GM19463 (cell line): ENCODE measurements around the gene TMEM236.

Experiments used
- ATAC-seq: cut with Tn5 transposase; IDR thresholded peaks from one replicate; pipeline ENCODE4 v1.9.1; 2021; ENCODE audit warnings: mild to moderate bottlenecking, moderate library complexity; ENCODE audit not compliant: unreplicated experiment

Gene TMEM236

GRCh38 chr10:17737027-17737965, 14.7 kb upstream of the TMEM236 start:
- no peak for ATAC-seq

GRCh38 chr10:17740668-17741067, 11.3 kb upstream of the TMEM236 start:
- ATAC-seq = no peak

GRCh38 chr10:17742918-17743317, 9.1 kb upstream of the TMEM236 start:
- ATAC-seq = no peak

GRCh38 chr10:17743437-17743836, 8.6 kb upstream of the TMEM236 start:
- ATAC-seq = no peak

GRCh38 chr10:17744341-17744861, 7.6 kb upstream of the TMEM236 start:
- ATAC-seq = no peak

- no peak for ATAC-seq
Observed at GRCh38 chr10:17747883-17748550, 4.0 kb upstream of the TMEM236 start.

- no peak for ATAC-seq
Observed at GRCh38 chr10:17749890-17750289, 2.1 kb upstream of the TMEM236 start.

GRCh38 chr10:17756557-17757217, 4.7 kb downstream of the TMEM236 start:
- peak; percentile 91 for ATAC-seq

- no peak for ATAC-seq
Observed at GRCh38 chr10:17758200-17758599, 6.2 kb downstream of the TMEM236 start.

- no peak for ATAC-seq
Observed at GRCh38 chr10:17758896-17759295, 6.9 kb downstream of the TMEM236 start.

GRCh38 chr10:17764142-17764541, 12.1 kb downstream of the TMEM236 start:
- no peak for ATAC-seq

- ATAC-seq = no peak
Observed at GRCh38 chr10:17765602-17766001, 13.6 kb downstream of the TMEM236 start.

GRCh38 chr10:17766731-17767130, 14.7 kb downstream of the TMEM236 start:
- ATAC-seq = no peak

- ATAC-seq = no peak
Observed at GRCh38 chr10:17768496-17768895, 16.5 kb downstream of the TMEM236 start.

- ATAC-seq = no peak
Observed at GRCh38 chr10:17768957-17769356, 17.0 kb downstream of the TMEM236 start.

GRCh38 chr10:17771017-17771416, 19.0 kb downstream of the TMEM236 start:
- ATAC-seq = no peak

GRCh38 chr10:17779784-17780183, 27.8 kb downstream of the TMEM236 start:
- no peak for ATAC-seq

GRCh38 chr10:17780727-17781126, 28.7 kb downstream of the TMEM236 start:
- ATAC-seq = no peak

- no peak for ATAC-seq
Observed at GRCh38 chr10:17781856-17782255, 29.9 kb downstream of the TMEM236 start.

- ATAC-seq = no peak
Observed at GRCh38 chr10:17782921-17783665, 31.1 kb downstream of the TMEM236 start.

GRCh38 chr10:17783751-17784150, 31.8 kb downstream of the TMEM236 start:
- ATAC-seq = no peak
